Effector memory CD4-positive, alpha-beta T cell (primary cell): Measurements from ENCODE around the gene ZBTB20.

ENCODE experiments used
- DNase-seq, 3 donors: peaks; one replicate each; pipeline ENCODE4 v3.0.0-alpha.2; 2020
- H3K27ac ChIP-seq: 2 replicates; pipeline ENCODE4 v1.7.0; 2013; ENCODE audit warnings: mild to moderate bottlenecking, low read length, moderate library complexity; ENCODE audit not compliant: insufficient read depth, poor library complexity, severe bottlenecking
- H3K27me3 ChIP-seq: replicated peaks from 2 replicates; pipeline ENCODE4 v1.7.0; 2013; ENCODE audit warnings: mild to moderate bottlenecking, low read length; ENCODE audit not compliant: insufficient read depth, control insufficient read depth, poor library complexity, severe bottlenecking
- H3K36me3 ChIP-seq: 2 replicates; pipeline ENCODE4 v1.7.0; 2013; ENCODE audit warnings: mild to moderate bottlenecking, low read length, moderate library complexity; ENCODE audit not compliant: control insufficient read depth, insufficient read depth
- H3K4me1 ChIP-seq: 2 replicates; pipeline ENCODE4 v1.7.0; 2013; ENCODE audit warnings: low read length, mild to moderate bottlenecking; ENCODE audit not compliant: control insufficient read depth, insufficient read depth, poor library complexity, severe bottlenecking
- H3K4me3 ChIP-seq: 2 replicates; pipeline ENCODE4 v1.7.0; 2013; ENCODE audit warnings: low read length, low read depth, mild to moderate bottlenecking; ENCODE audit not compliant: insufficient read depth, poor library complexity, severe bottlenecking
- H3K9me3 ChIP-seq: 2 replicates; pipeline ENCODE4 v1.7.0; 2013; ENCODE audit warnings: mild to moderate bottlenecking, low read length, moderate library complexity; ENCODE audit not compliant: control insufficient read depth

Gene ZBTB20

DNA sequence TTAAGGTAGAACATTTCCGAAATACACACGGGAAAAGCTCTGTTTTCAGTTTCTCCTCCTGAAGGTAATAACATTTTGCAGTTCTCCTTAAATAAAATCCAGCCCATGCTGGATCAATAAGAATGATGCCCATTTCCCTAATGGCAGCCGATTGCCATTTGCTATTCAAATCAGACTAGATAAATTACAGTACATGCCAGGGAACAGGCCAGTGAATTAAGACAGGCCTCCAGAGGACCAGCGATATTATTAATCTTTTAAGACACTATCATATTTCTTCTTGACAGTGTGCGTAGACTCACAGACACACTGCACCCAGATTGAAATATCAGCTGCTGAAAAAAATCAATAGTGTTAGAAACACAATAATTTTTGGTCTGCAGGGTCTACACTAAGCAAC, 431.0 kb downstream of the ZBTB20 start:
- no peak for DNase-seq
- no peaks in the 10 kb centered on the region for H3K4me1 ChIP-seq
- H3K27ac ChIP-seq: no peak overlapping the region
- H3K4me3 ChIP-seq: no peak overlapping the region
- H3K9me3 ChIP-seq: no peaks in the 10 kb centered on the region
- no peaks in the 10 kb centered on the region for H3K27me3 ChIP-seq
- H3K36me3 ChIP-seq: no peaks in the 10 kb centered on the region

GRCh38 chr3:114714957-114715460, 432.1 kb downstream of the ZBTB20 start:
- H3K36me3 ChIP-seq: no peaks in the 10 kb centered on the region
- H3K4me3 ChIP-seq: no peak overlapping the region
- no peak for DNase-seq
- no peaks in the 10 kb centered on the region for H3K27me3 ChIP-seq
- no peaks in the 10 kb centered on the region for H3K4me1 ChIP-seq
- H3K9me3 ChIP-seq: no peaks in the 10 kb centered on the region
- no peak overlapping the region for H3K27ac ChIP-seq

GRCh38 chr3:114714237-114714636, 432.9 kb downstream of the ZBTB20 start:
- Histone ChIP-seq H3K36me3 (no peaks in the 10 kb centered on the region), H3K27ac (no peak overlapping the region), H3K9me3 (no peaks in the 10 kb centered on the region), H3K27me3 (no peaks in the 10 kb centered on the region), H3K4me1 (no peaks in the 10 kb centered on the region), H3K4me3 (no peak overlapping the region)
- no peak for DNase-seq

- no peak overlapping the region for H3K4me3 ChIP-seq
- H3K27ac ChIP-seq: no peak overlapping the region
- H3K4me1 ChIP-seq: no peaks in the 10 kb centered on the region
- no peaks in the 10 kb centered on the region for H3K36me3 ChIP-seq
- H3K27me3 ChIP-seq: no peaks in the 10 kb centered on the region
- DNase-seq: no peak
- H3K9me3 ChIP-seq: no peaks in the 10 kb centered on the region
These were observed 434.2 kb downstream of the ZBTB20 start for GRCh38 chr3:114712728-114713492.

GRCh38 chr3:114711321-114711886, 435.7 kb downstream of the ZBTB20 start:
- no peaks in the 10 kb centered on the region for H3K4me1 ChIP-seq
- no peaks in the 10 kb centered on the region for H3K36me3 ChIP-seq
- DNase-seq: no peak
- H3K9me3 ChIP-seq: no peaks in the 10 kb centered on the region
- no peak overlapping the region for H3K27ac ChIP-seq
- H3K27me3 ChIP-seq: no peaks in the 10 kb centered on the region
- H3K4me3 ChIP-seq: no peak overlapping the region

- no peak for DNase-seq
- no peak overlapping the region for H3K27ac ChIP-seq
- no peak overlapping the region for H3K4me3 ChIP-seq
- H3K27me3 ChIP-seq: no peaks in the 10 kb centered on the region
- H3K36me3 ChIP-seq: no peaks in the 10 kb centered on the region
- H3K9me3 ChIP-seq: no peaks in the 10 kb centered on the region
- no peaks in the 10 kb centered on the region for H3K4me1 ChIP-seq
These were observed 438.0 kb downstream of the ZBTB20 start for GRCh38 chr3:114709102-114709501.

- no peaks in the 10 kb centered on the region for H3K27me3 ChIP-seq
- H3K27ac ChIP-seq: no peak overlapping the region
- no peaks in the 10 kb centered on the region for H3K9me3 ChIP-seq
- no peak for DNase-seq
- no peaks in the 10 kb centered on the region for H3K36me3 ChIP-seq
- H3K4me1 ChIP-seq: no peaks in the 10 kb centered on the region
- no peak overlapping the region for H3K4me3 ChIP-seq
These were observed 439.7 kb downstream of the ZBTB20 start for GRCh38 chr3:114707252-114707860.

- no peaks in the 10 kb centered on the region for H3K9me3 ChIP-seq
- H3K27me3 ChIP-seq: no peaks in the 10 kb centered on the region
- H3K4me1 ChIP-seq: no peaks in the 10 kb centered on the region
- no peaks in the 10 kb centered on the region for H3K36me3 ChIP-seq
- H3K27ac ChIP-seq: no peak overlapping the region
- no peak for DNase-seq
- H3K4me3 ChIP-seq: no peak overlapping the region
These were observed 440.4 kb downstream of the ZBTB20 start for GRCh38 chr3:114706591-114707232.

DNA sequence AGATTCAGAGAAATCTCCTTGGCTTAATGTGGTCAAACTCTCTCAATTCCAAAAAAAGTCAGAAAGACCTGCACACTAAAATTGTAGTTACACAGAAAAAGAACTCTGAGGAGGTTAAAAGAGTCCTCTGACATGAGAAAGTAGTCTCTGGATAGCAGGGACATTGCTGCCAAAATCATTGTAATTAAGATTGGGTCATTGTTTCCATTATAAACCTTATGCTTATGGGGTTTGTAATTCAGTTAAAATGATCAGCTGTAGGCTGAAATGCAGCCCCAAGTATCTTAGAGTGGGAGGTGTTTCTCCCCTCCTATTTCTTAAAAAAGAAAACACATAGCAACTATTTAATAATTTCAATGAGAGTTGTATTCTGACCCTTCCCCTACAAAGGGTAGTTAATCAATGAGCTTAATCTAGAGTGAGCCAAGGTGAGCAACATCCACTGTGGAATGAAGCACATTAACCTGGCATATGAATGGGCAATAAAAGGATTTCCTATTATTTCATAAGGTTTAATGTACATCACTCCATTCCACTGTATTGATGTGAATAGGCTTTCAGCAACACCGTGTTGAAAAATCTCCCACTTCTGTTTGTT, 446.4 kb downstream of the ZBTB20 start:
- H3K4me1 ChIP-seq: no peaks in the 10 kb centered on the region
- H3K27ac ChIP-seq: no peak overlapping the region

More for the DNA sequence above, 446.4 kb downstream of the ZBTB20 start:
- no peaks in the 10 kb centered on the region for H3K36me3 ChIP-seq
- H3K4me3 ChIP-seq: no peak overlapping the region
- DNase-seq: no peak
- no peaks in the 10 kb centered on the region for H3K9me3 ChIP-seq
- H3K27me3 ChIP-seq: no peaks in the 10 kb centered on the region
